VCaP (cell line): ENCODE data around the gene PPM1F.
"Not testable (repeated sequence)": the region's sequence is repeated elsewhere in the genome, so short reads cannot be mapped to it uniquely, and the experiment has no call there.

Experiments used
- H3K27ac ChIP-seq: fragments of 450-650 bp; 2 replicates; pipeline ENCODE4 v1.5.1; 2017
- TF ChIP-seq, protein P1 (sequence below): fragments of 450-650 bp; conservative IDR thresholded peaks from 2 replicates; pipeline ENCODE4 v1.5.1; 2017; ENCODE audit warnings: mild to moderate bottlenecking, moderate library complexity

The PPM1F gene

DNA sequence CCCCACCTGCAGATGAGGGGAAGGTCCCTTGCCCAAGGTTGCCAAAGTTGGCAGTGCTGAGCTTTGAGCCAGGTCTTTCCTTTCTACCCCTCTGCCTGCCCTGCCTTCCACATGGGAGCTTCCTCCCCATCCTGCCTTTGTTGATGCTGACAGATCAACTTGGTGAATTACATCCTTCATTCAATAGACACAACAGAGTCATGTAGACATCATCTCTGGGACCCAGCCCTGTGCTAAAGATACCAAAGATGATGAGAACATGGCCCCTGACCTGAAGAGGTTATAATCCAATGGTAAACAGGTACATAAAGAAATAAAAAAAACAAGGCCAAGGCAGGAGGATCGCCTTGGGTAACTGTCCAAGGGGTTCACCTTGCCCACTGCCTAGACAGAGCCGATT lies 42.8 kb downstream of the PPM1F start:
- H3K27ac ChIP-seq, result no peak overlapping the region
- TF ChIP-seq, protein P1, sequence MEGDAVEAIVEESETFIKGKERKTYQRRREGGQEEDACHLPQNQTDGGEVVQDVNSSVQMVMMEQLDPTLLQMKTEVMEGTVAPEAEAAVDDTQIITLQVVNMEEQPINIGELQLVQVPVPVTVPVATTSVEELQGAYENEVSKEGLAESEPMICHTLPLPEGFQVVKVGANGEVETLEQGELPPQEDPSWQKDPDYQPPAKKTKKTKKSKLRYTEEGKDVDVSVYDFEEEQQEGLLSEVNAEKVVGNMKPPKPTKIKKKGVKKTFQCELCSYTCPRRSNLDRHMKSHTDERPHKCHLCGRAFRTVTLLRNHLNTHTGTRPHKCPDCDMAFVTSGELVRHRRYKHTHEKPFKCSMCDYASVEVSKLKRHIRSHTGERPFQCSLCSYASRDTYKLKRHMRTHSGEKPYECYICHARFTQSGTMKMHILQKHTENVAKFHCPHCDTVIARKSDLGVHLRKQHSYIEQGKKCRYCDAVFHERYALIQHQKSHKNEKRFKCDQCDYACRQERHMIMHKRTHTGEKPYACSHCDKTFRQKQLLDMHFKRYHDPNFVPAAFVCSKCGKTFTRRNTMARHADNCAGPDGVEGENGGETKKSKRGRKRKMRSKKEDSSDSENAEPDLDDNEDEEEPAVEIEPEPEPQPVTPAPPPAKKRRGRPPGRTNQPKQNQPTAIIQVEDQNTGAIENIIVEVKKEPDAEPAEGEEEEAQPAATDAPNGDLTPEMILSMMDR, result no peak

DNA sequence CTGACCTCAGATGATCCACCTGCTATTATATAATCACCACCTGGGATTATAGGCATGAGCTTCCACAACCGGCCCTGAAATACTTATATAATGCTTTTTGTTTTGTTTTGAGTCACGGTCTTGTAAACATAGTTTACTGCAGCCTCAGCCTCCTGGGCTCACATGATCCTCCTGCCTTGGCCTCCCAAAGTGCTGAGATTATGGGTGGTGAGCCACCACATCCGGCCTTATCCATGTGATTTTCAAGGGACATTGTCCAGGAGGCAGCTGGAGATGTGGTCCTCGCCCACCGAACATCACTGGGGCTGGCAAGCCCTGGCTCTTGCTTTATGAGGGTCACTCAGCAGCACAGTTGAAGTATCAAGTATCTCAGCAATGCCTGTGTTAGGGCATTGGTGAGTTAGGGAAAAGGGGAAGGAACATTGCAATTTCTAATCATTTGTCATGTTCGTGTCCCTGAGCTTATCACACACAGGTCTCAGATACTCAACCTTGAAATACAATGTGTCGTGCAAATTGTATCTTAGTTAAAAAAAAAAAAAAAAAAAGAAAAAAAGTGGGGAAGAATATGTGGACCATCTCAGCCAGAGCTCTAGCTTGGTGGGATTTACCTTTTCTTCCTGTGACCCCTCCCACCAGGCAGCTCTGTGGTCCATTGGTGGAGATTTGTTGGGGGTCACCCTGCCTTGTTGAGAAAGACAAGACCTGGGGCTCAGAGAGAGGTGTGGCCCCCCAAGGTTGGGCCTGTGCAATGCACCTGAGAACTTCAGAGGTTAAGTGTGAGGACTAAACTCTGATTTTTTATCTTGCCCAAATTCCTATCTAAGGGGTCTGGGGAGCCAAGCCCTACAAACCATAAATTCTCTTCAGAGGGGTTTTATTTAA lies 44.8 kb downstream of the PPM1F start:
- TF ChIP-seq, protein P1, result no peak
- no peak overlapping the region for H3K27ac ChIP-seq

DNA sequence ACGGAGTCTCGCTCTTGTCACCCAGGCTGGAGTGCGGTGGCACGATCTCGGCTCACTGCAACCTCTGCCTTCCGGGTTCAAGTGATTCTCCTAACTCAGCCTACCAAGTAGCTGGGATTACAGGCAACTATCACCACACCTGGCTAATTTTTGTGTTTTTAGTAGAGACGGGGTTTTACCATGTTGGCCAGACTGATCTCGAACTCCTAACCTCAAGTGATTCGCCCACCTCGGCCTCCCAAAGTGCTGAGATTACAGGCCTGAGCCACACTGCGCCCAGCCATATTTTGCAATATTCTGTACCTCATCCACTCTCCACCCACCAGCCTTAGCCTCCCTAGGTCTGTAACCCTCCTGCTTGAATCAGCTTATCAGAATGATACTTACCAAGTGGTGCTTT lies 47.4 kb downstream of the PPM1F start:
- not testable (repeated sequence) for H3K27ac ChIP-seq

DNA sequence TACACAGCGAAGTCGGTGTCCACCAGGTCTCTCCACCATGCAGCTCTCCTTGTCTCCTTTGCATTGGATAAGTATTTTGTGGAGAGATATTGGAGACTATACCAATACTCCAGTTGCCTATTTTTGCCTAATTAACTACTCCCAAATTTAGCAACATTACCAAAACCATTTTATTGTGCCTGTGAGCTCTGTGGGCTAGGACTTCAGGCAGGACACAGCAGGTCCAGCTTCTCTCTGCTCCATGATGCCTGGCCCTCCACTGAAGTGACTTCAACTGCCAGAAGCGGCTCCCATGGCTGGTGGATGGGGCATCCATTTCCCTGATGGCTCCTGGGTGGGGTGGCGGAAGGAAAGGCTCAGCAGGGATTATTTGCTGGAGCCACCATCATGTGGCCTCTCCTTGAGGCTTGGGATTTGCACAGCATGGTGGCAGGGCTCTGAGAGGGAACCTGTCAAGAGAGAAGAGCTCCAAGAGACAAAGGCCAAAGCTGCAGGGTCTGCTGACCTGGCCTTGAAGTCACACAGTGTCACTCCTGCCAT lies 48.3 kb downstream of the PPM1F start:
- H3K27ac ChIP-seq, result no peak overlapping the region
- TF ChIP-seq, protein P1, result no peak

DNA sequence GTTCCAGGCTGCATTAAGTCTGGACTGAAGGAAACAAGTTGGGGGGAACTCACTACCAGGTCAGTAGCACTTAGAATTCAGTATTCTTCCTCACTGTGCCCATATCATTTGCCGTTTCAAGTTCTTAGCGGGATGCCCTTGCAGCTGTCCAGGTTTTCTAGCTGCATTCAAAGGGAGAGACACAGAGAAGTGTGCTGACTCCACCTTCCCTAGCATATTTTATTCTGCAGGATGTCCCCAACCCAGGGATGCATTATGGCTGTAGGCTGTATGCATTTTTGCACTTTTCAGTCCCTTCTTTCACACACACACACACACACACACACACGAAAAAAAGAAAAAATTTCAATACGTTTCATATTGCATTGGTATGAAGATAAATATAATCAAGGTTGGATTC lies 49.4 kb downstream of the PPM1F start:
- H3K27ac ChIP-seq, result no peak overlapping the region
- TF ChIP-seq, protein P1, result no peak

DNA sequence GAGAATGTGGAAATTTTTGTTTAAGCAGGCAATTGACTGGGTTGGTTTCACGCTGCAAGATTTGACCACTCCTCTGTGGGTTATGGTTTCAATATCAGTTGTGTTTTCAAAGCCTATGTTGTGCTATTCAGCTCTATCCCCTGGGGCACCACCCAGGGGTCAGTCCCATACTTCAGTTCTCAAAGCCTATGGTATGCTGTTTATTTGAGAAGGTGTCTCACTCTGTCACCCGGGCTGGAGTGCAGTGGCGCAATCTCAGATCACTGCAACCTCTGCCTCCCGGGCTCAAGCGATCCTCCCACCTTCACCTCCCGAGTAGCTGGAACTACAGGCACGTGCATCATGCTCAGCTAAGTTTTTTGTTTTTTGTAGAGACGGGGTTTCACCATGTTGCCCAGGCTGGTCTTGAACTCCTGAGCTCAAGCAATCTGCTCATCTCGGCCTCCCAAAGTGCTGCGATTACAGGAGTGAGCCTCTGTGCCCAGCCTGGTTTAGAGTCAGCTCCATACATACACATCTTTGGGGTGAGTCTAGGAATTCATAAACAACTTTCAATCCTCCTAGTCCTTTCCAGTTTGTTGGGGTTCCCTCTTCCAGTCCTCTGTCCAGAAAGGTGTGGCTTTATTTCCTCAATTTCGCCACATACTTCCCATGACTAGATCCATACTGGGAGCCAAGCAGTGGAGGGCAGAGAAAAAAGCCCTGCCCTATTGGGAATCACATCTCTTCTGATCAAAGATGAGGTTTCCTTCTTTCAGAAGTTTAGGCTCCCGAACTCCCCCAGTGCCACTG lies 50.2 kb downstream of the PPM1F start:
- H3K27ac ChIP-seq, result no peak overlapping the region
- TF ChIP-seq, protein P1, result no peak

DNA sequence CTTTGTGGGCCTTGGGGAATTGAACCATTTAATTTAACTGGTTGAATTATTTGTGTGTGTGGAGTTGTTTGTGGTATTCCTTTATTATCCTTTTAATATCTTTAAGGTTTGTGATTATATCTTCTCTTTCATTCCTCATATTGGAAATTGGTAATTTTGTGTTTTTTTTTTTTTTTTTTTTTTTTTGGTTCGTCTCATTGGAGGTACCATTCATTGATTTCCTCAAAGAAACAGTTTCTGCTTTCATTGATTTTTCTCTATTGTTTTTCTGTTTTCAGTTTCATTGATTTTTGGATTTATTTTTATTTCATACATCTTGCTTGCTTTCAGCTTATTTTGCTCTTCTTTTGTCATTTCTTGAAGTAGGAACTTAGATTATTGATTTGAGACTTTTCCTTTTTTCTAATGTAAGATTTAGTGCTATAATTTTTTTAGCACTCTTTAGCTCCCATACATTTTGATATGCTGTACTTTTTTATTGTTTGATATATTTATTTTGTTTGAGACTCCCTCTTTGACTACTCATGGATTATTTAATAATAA lies 54.2 kb downstream of the PPM1F start:
- H3K27ac ChIP-seq, result no peak overlapping the region
- TF ChIP-seq, protein P1, result no peak
